HepG2 (cell line): ENCODE measurements around the gene ADD2. TPM values are rescaled to one million over a fixed set of nuclear protein-coding genes. Genes with fewer than 3 reads are reported as not detected.

Experiments
- ATAC-seq: fragments of 200-7000 bp; cut with Tn5 transposase; 3 replicates; pipeline ENCODE4 v1.9.1; 2020; ENCODE audit warnings: mild to moderate bottlenecking, moderate library complexity
- BruUV-seq: library from RNA; stranded (reverse); fragments of 400-500 nt; replicated peaks from 2 replicates; lab custom pipeline; 2021; lab: Mats Ljungman, UMichigan
- CTCF ChIA-PET: fragments of 300-600 bp; formaldehyde crosslinking; extraction: SDS; loops from one replicate; lab custom pipeline; 2021; ENCODE audit warnings: low total read pairs, inconsistent platforms, low intra/inter-chr PET ratio; lab: Yijun Ruan, JAX
- POLR2A ChIA-PET: fragments of 350-600 bp; sonication (Branson Sonifier 250); formaldehyde crosslinking; loops from one replicate; lab custom pipeline; 2020; ENCODE audit warnings: antibody characterized with exemption, inconsistent platforms; lab: Yijun Ruan, JAX
- DNase-seq: peaks from one replicate; pipeline ENCODE4 v3.0.0-alpha.2; 2015; ENCODE audit warnings: low spot score
- FAIRE-seq: peaks from 3 replicates; lab custom pipeline; 2011; peaks lifted over from hg19 to GRCh38; lab: Jason Lieb, UNC
- H2AFZ ChIP-seq: one replicate; pipeline ENCODE4 v1.6.1; 2011; ENCODE audit warnings: low read length, inconsistent platforms
- H3K27ac ChIP-seq: fragments of 300-600 bp; 3 replicates; pipeline ENCODE4 v1.8.0; 2011; ENCODE audit warnings: mixed run types, mild to moderate bottlenecking, mixed read lengths, low read length, inconsistent platforms; ENCODE audit not compliant: insufficient read depth; ENCODE audit errors: extremely low read length
- H3K27me3 ChIP-seq, 2 experiments: fragments of 200-600 bp in 1 of 2; 2 replicates in 1 of 2; 3 replicates in 1 of 2; pipeline versions ENCODE4 v1.6.0 to v1.8.0; 2011; ENCODE audit warnings: low read length in 2 of 2, mild to moderate bottlenecking in 2 of 2, moderate library complexity in 2 of 2, inconsistent platforms in 1 of 2; ENCODE audit not compliant: insufficient read depth in 2 of 2, control insufficient read depth in 1 of 2
- H3K36me3 ChIP-seq, 2 experiments: fragments of 200-600 bp in 1 of 2; replicated peaks in 1 of 2; 2 replicates in 1 of 2; 3 replicates in 1 of 2; pipeline versions ENCODE4 v1.5.1 to v1.8.0; 2011; ENCODE audit warnings: low read length in 2 of 2, inconsistent platforms in 1 of 2; ENCODE audit not compliant: insufficient read depth in 2 of 2, control insufficient read depth in 1 of 2
- H3K4me1 ChIP-seq: 2 replicates; pipeline ENCODE4 v1.5.1; 2012; ENCODE audit warnings: low read length, inconsistent platforms; ENCODE audit not compliant: insufficient read depth
- H3K4me2 ChIP-seq: 2 replicates; pipeline ENCODE4 v1.6.0; 2011; ENCODE audit warnings: low read depth, low read length, inconsistent platforms
- H3K4me3 ChIP-seq, 3 experiments: fragments of 200-600 bp in 1 of 3; sonication (generic), shearing (Covaris generic) in 1 of 3; replicated peaks in 1 of 3; 2 replicates each; pipeline ENCODE4 v1.5.1; 2011 to 2016; ENCODE audit warnings: low read length in 3 of 3, inconsistent platforms in 2 of 3, low read depth in 2 of 3, mild to moderate bottlenecking in 2 of 3, control low read depth in 1 of 3, mixed read lengths in 1 of 3; ENCODE audit not compliant: insufficient read depth in 1 of 3
- H3K79me2 ChIP-seq: one replicate; pipeline ENCODE4 v1.6.1; 2011; ENCODE audit warnings: low read length, inconsistent platforms; ENCODE audit not compliant: insufficient read depth
- H3K9ac ChIP-seq: 2 replicates; pipeline ENCODE4 v1.6.0; 2011; ENCODE audit warnings: mild to moderate bottlenecking, low read depth, low read length, inconsistent platforms; ENCODE audit not compliant: insufficient read depth
- H3K9me3 ChIP-seq: 2 replicates; pipeline ENCODE4 v1.5.1; 2012; ENCODE audit warnings: mild to moderate bottlenecking, low read length
- H4K20me1 ChIP-seq: 2 replicates; pipeline ENCODE4 v1.6.0; 2011; ENCODE audit warnings: inconsistent platforms, mild to moderate bottlenecking, low read length, moderate library complexity; ENCODE audit not compliant: insufficient read depth
- EZH2 ChIP-seq: conservative IDR thresholded peaks from 2 replicates; pipeline ENCODE4 v1.6.1; 2012; ENCODE audit warnings: mild to moderate bottlenecking, low read depth, low read length, moderate library complexity
- MED13 ChIP-seq: sonication (generic); formaldehyde crosslinking; IDR thresholded peaks from 2 replicates; pipeline ENCODE4 v1.5.0; 2020; ENCODE audit warnings: missing genetic modification reagents
- PHF21A ChIP-seq: sonication (generic); formaldehyde crosslinking; IDR thresholded peaks from 2 replicates; pipeline ENCODE4 v1.5.0; 2020; ENCODE audit warnings: mild to moderate bottlenecking, missing genetic modification reagents
- SMYD3 ChIP-seq: sonication (generic); formaldehyde crosslinking; IDR thresholded peaks from 2 replicates; pipeline ENCODE4 v1.8.1; 2023; ENCODE audit warnings: mild to moderate bottlenecking, missing genetic modification reagents
- TMF1 ChIP-seq: sonication (generic); formaldehyde crosslinking; IDR thresholded peaks from 2 replicates; pipeline ENCODE4 v1.8.1; 2022; ENCODE audit warnings: low read depth, missing genetic modification reagents
- ZNF431 ChIP-seq: sonication (generic); formaldehyde crosslinking; IDR thresholded peaks from 2 replicates; pipeline ENCODE4 v1.9.0; 2022; ENCODE audit warnings: missing genetic modification reagents, low read depth, mild to moderate bottlenecking, borderline replicate concordance
- ZNF616 ChIP-seq: sonication (generic); formaldehyde crosslinking; IDR thresholded peaks from 2 replicates; pipeline ENCODE4 v1.5.0; 2020; ENCODE audit warnings: low read depth, mild to moderate bottlenecking, missing genetic modification reagents
- ZNF678 ChIP-seq: sonication (generic); formaldehyde crosslinking; IDR thresholded peaks from 2 replicates; pipeline ENCODE4 v1.4.0; 2020; ENCODE audit warnings: mild to moderate bottlenecking, missing genetic modification reagents
- ZNF703 ChIP-seq: sonication (generic); formaldehyde crosslinking; IDR thresholded peaks from 2 replicates; pipeline ENCODE4 v1.5.1; 2020; ENCODE audit warnings: missing genetic modification reagents, mild to moderate bottlenecking, moderate library complexity, borderline replicate concordance
- ZNF749 ChIP-seq: sonication (generic); formaldehyde crosslinking; IDR thresholded peaks from 2 replicates; pipeline ENCODE4 v1.8.0; 2022; ENCODE audit warnings: mild to moderate bottlenecking, missing genetic modification reagents, moderate library complexity, borderline replicate concordance
- ZNF777 ChIP-seq: sonication (generic); formaldehyde crosslinking; IDR thresholded peaks from 2 replicates; pipeline ENCODE4 v1.4.0; 2020; ENCODE audit warnings: missing genetic modification reagents
- WGBS: methylation state at CpG from one replicate; pipeline ENCODE4 v1.1.6; 2017; ENCODE audit warnings: low lambda C conversion rate; 5-methylcytosine and 5-hydroxymethylcytosine counted together
- in situ Hi-C: cut with HindIII; loops from 2 replicates; pipeline ENCODE4 v1.10.0; 2017; ENCODE audit warnings: low pct_unique_long_range_greater_than_20kb; ENCODE audit not compliant: extremely low pct_ligation_motif_present
- intact Hi-C: fragments of 100-400 bp; cut with micrococcal nuclease; formaldehyde crosslinking; loops from one replicate; pipeline ENCODE4 v1.10.0; 2022; ENCODE audit not compliant: unreplicated experiment
- polyA plus RNA-seq, 8 experiments: library from polyadenylated mRNA; depleted of rRNA in 3 of 8; stranded (reverse) in 7 of 8; unstranded in 1 of 8; fragments of >200 nt; fragmentation: Illumina TruSeq in 4 of 8; extraction: Trizol in 4 of 8; gene quantifications; 2 replicates each; pipeline versions ENCODE4 v1.2.1 to v1.2.3, GENCODE V29; 2011 to 2016; ENCODE audit warnings: low read depth in 4 of 8, missing spikeins in 1 of 8, mixed read lengths in 1 of 8; ENCODE audit not compliant: insufficient read depth in 1 of 8
- total RNA-seq, 5 experiments: library from RNA; depleted of rRNA; stranded (reverse); fragments of >200 nt; fragmentation: Illumina TruSeq; extraction: Trizol; gene quantifications; 2 replicates each; pipeline ENCODE4 v1.2.3, GENCODE V29; 2016; ENCODE audit warnings: low read depth in 1 of 5

The ADD2 gene
- total and polyA plus RNA-seq, 2 of the 13 experiments (the other 11 are each of a cell fraction or from before 2014, with no cell fraction given) = 0.05 to 0.13 TPM

DNA sequence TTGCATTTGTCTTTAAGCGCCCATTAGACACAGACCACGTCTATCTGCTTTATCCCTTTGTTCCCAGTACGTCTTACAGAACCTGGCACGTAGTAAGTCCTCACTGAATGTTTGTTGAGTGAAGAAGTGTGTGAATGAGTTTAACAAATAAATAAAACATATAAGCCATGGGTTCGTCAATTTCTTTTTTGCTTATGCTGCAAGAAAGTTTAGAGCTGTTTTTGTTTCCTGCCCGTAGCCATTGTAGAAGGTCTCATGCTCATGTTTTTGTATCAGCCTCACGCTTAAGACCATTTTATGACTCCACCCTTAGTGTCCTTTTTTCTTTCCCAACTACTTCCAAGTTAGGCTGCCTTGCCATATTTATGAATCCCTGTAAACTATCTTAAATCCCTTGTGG, 2.5 kb downstream of the ADD2 start (continued):
- TF ChIP-seq ZNF749 (CRISPR knock-in tag) = no peak
- no peak for TF ChIP-seq SMYD3 (CRISPR knock-in tag)
- TF ChIP-seq PHF21A (CRISPR knock-in tag) = no peak
- no peak for TF ChIP-seq EZH2
- TF ChIP-seq ZNF616 (CRISPR knock-in tag) = no peak

GRCh38 chr2:70759446-70759845, 8.6 kb downstream of the ADD2 start:
- intact Hi-C loops = no loop called here
- no peak overlapping the region for H3K4me2 ChIP-seq
- in situ Hi-C loops = no loop called here
- H3K79me2 ChIP-seq = no peaks in the 10 kb centered on the region
- ChIA-PET POLR2A (no interaction called here), CTCF (no interaction called here)
- DNase-seq = no peak
- FAIRE-seq = no peak
- H4K20me1 ChIP-seq = no peaks in the 10 kb centered on the region
- ATAC-seq = no peak
- no peak overlapping the region for H3K9ac ChIP-seq
- no peaks in the 10 kb centered on the region for H3K4me1 ChIP-seq
- H3K27me3 ChIP-seq = peaks cover 0 to 8% of the 10 kb centered on the region in 2 experiments; a peak in 3 of 5 replicates
- H3K9me3 ChIP-seq = no peaks in the 10 kb centered on the region
- no peaks in the 10 kb centered on the region for H3K36me3 ChIP-seq
- TF ChIP-seq ZNF777 (CRISPR knock-in tag) (no peak), ZNF678 (CRISPR knock-in tag) (no peak), MED13 (no peak), ZNF703 (CRISPR knock-in tag) (no peak), ZNF431 (no peak), TMF1 (CRISPR knock-in tag) (no peak)
- no peak overlapping the region for H2AFZ ChIP-seq
- no peak overlapping the region for H3K27ac ChIP-seq
- no TSS peak for BruUV-seq
- no peak overlapping the region for H3K4me3 ChIP-seq
- 27% methylated on average over 1 of the region's 1 CpG for WGBS
